Tibial artery (tissue), 4 donors: ENCODE results near the gene CDYL2.

Source experiments
- DNase-seq, 2 donors: peaks; one replicate each; pipeline ENCODE4 v3.0.0-alpha.2; 2019
- H3K27ac ChIP-seq, 2 donors: fragments of 200-600 bp; sonication (generic) in 1 of 2; 1 replicate in 1 of 2; 2 replicates in 1 of 2; pipeline ENCODE4 v1.5.1; 2018 to 2019; ENCODE audit warnings: mild to moderate bottlenecking in 1 of 2
- H3K27me3 ChIP-seq, 2 donors: fragments of 200-600 bp; sonication (generic) in 1 of 2; one replicate each; pipeline versions ENCODE4 v1.5.1 to v1.6.0; 2016 to 2019
- H3K36me3 ChIP-seq, 3 donors: fragments of 200-600 bp; sonication (generic) in 2 of 3; one replicate each; pipeline ENCODE4 v1.5.1; 2016 to 2019; ENCODE audit warnings: mild to moderate bottlenecking in 2 of 3
- H3K4me1 ChIP-seq, 4 donors: fragments of 200-600 bp; sonication (generic) in 2 of 4; 1 replicate in 3 of 4; 2 replicates in 1 of 4; pipeline ENCODE4 v1.5.1; 2016 to 2019
- H3K4me3 ChIP-seq, 2 donors: fragments of 200-600 bp; sonication (generic) in 1 of 2; 1 replicate in 1 of 2; 2 replicates in 1 of 2; pipeline ENCODE4 v1.5.1; 2018 to 2019; ENCODE audit warnings: mild to moderate bottlenecking in 2 of 2
- H3K9me3 ChIP-seq, 3 donors: fragments of 200-600 bp; sonication (generic) in 1 of 3; one replicate each; pipeline ENCODE4 v1.5.1; 2016 to 2019
- intact Hi-C: fragments of 100-400 bp; cut with DNase I; formaldehyde crosslinking; loops from one replicate; pipeline ENCODE4 v1.15.0; 2023; ENCODE audit warnings: low total_unique reads
- TF ChIP-seq, protein P1 (sequence below), 2 experiments: fragments of 200-600 bp in 1 of 2; fragments of 450-650 bp in 1 of 2; IDR thresholded peaks; one replicate each; pipeline ENCODE4 v1.5.1; 2017 to 2019; ENCODE audit warnings: antibody characterized with exemption in 2 of 2, mild to moderate bottlenecking in 1 of 2, moderate library complexity in 1 of 2

Gene CDYL2

DNA sequence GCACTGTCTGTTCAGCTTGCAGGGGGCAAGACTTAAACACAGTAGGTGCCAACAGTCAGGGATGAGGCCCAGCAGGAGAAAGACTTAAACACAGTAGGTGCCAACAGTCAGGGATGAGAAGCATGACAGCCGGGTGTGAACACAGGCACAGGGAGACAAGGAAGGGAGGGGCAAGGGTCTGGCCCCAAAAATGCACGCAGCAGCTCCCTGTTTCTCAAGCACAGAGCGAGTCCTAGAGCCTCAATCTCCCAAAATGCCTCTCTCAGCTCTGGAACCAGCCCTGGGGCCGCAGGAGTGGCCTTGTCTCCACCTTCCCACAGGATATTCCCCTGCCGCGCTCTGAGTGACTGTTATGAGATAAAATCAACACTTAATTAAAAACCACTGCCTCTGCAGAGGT, 197.2 kb downstream of the CDYL2 start:
- intact Hi-C loops: no loop called here
- H3K27ac ChIP-seq: no peak overlapping the region
- no peak overlapping the region for H3K4me3 ChIP-seq
- no peaks in the 10 kb centered on the region for H3K27me3 ChIP-seq
- no peaks in the 10 kb centered on the region for H3K4me1 ChIP-seq
- TF ChIP-seq, protein P1, sequence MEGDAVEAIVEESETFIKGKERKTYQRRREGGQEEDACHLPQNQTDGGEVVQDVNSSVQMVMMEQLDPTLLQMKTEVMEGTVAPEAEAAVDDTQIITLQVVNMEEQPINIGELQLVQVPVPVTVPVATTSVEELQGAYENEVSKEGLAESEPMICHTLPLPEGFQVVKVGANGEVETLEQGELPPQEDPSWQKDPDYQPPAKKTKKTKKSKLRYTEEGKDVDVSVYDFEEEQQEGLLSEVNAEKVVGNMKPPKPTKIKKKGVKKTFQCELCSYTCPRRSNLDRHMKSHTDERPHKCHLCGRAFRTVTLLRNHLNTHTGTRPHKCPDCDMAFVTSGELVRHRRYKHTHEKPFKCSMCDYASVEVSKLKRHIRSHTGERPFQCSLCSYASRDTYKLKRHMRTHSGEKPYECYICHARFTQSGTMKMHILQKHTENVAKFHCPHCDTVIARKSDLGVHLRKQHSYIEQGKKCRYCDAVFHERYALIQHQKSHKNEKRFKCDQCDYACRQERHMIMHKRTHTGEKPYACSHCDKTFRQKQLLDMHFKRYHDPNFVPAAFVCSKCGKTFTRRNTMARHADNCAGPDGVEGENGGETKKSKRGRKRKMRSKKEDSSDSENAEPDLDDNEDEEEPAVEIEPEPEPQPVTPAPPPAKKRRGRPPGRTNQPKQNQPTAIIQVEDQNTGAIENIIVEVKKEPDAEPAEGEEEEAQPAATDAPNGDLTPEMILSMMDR (IDR thresholded peaks at IDR 0.05): no peak
- peak in 1 of 2 donors; percentile 31 for DNase-seq
- peaks cover 0 to 9% (median 0%) of the 10 kb centered on the region in 3 donors for H3K36me3 ChIP-seq
- H3K9me3 ChIP-seq: no peaks in the 10 kb centered on the region

GRCh38 chr16:80606221-80606766, 198.1 kb downstream of the CDYL2 start:
- intact Hi-C loops: no loop called here
- H3K36me3 ChIP-seq: peaks cover 0 to 5% (median 0%) of the 10 kb centered on the region in 3 donors
- no peaks in the 10 kb centered on the region for H3K4me1 ChIP-seq
- no peaks in the 10 kb centered on the region for H3K9me3 ChIP-seq
- no peak overlapping the region for H3K4me3 ChIP-seq
- no peak overlapping the region for H3K27ac ChIP-seq
- TF ChIP-seq, protein P1 (IDR thresholded peaks at IDR 0.05): no peak
- DNase-seq: no peak
- H3K27me3 ChIP-seq: no peaks in the 10 kb centered on the region

GRCh38 chr16:80604600-80605355, 199.6 kb downstream of the CDYL2 start:
- DNase-seq: peak in 1 of 2 donors; percentile 32
- Histone ChIP-seq H3K27me3 (no peaks in the 10 kb centered on the region), H3K4me3 (no peak overlapping the region), H3K4me1 (no peaks in the 10 kb centered on the region), H3K27ac (no peak overlapping the region), H3K36me3 (peaks cover 0 to 5% (median 0%) of the 10 kb centered on the region in 3 donors), H3K9me3 (no peaks in the 10 kb centered on the region)
- TF ChIP-seq, protein P1 (IDR thresholded peaks at IDR 0.05): no peak
- intact Hi-C loops: no loop called here

DNA sequence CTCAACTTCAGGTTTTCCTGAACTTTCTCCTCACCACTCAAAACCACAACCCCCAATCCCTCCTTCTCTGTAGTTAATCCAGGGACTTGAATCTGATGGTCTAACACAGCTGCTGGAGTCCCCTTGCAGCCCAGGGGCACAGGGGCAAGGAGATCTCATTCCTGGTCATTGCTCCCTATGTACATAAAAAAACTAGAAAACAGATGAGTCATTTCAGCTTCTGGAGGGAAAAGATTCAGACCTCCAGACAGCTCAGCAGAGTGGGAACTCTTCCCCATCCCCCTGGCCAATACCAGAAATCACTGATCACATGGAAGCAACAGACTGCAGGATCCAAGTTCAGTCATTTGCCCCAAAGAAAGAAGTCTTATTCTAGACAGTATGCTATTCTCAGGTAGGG, 201.5 kb downstream of the CDYL2 start:
- Histone ChIP-seq H3K9me3 (no peaks in the 10 kb centered on the region), H3K27ac (no peak overlapping the region), H3K36me3 (peaks cover 0 to 5% (median 0%) of the 10 kb centered on the region in 3 donors), H3K27me3 (no peaks in the 10 kb centered on the region), H3K4me3 (no peak overlapping the region), H3K4me1 (no peaks in the 10 kb centered on the region)
- DNase-seq: no peak
- TF ChIP-seq, protein P1 (IDR thresholded peaks at IDR 0.05): no peak
- intact Hi-C loops: no loop called here

DNA sequence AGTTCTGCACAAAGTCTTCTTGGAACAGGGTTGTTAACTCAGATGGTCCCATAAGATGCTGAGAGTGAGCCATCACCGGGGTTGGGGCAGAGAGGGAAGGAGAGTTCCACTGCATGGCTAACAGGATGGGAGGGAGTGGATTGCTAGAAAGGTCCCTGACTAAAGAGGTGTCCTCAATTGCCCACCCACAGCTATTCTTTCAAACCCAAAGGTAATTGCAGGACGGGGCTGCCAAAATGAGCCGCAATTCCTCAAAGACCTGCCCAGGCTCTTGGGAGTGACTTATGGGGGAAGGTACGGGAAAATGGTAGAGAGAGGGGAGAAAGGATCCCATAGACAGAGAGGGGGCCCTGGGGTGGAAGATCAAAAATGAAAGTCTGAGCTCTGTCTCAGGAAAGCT, 203.2 kb downstream of the CDYL2 start:
- Histone ChIP-seq H3K4me1 (no peaks in the 10 kb centered on the region), H3K27me3 (no peaks in the 10 kb centered on the region), H3K27ac (no peak overlapping the region), H3K36me3 (no peaks in the 10 kb centered on the region), H3K9me3 (no peaks in the 10 kb centered on the region), H3K4me3 (no peak overlapping the region)
- DNase-seq: peak in 1 of 2 donors; percentile 20
- TF ChIP-seq, protein P1 (IDR thresholded peaks at IDR 0.05): no peak
- intact Hi-C loops: no loop called here
